Parathyroid adenoma (tissue), 2 donors: Measurements from ENCODE around the gene BCL11A.

Experiments
- H2AFZ ChIP-seq: fragments of 300-600 bp; sonication (generic); one replicate; pipeline ENCODE4 v1.7.0; 2017; ENCODE audit warnings: antibody characterized with exemption, mild to moderate bottlenecking
- H3K27ac ChIP-seq: fragments of 300-600 bp; sonication (generic); one replicate; pipeline ENCODE4 v1.7.0; 2017
- H3K27me3 ChIP-seq: fragments of 300-600 bp; sonication (generic); one replicate; pipeline ENCODE4 v1.7.0; 2017; ENCODE audit warnings: low read length; ENCODE audit not compliant: control insufficient read depth, insufficient read depth
- H3K36me3 ChIP-seq: fragments of 300-600 bp; sonication (generic); one replicate; pipeline ENCODE4 v1.7.0; 2017; ENCODE audit warnings: low read length; ENCODE audit not compliant: control insufficient read depth, insufficient read depth
- H3K4me1 ChIP-seq: fragments of 300-600 bp; sonication (generic); one replicate; pipeline ENCODE4 v1.7.0; 2017; ENCODE audit warnings: control low read depth
- H3K4me2 ChIP-seq: fragments of 300-600 bp; sonication (generic); one replicate; pipeline ENCODE4 v1.7.0; 2017; ENCODE audit warnings: low read length
- H3K4me3 ChIP-seq: fragments of 300-600 bp; sonication (generic); one replicate; pipeline ENCODE4 v1.7.0; 2017; ENCODE audit warnings: low read depth, low read length
- H3K79me2 ChIP-seq: fragments of 300-600 bp; sonication (generic); one replicate; pipeline ENCODE4 v1.7.0; 2017; ENCODE audit warnings: control low read depth
- H3K9ac ChIP-seq: fragments of 300-600 bp; sonication (generic); one replicate; pipeline ENCODE4 v1.7.0; 2017; ENCODE audit warnings: mild to moderate bottlenecking
- H3K9me3 ChIP-seq: fragments of 300-600 bp; sonication (generic); one replicate; pipeline ENCODE4 v1.7.0; 2017; ENCODE audit warnings: low read length; ENCODE audit not compliant: control insufficient read depth
- TF ChIP-seq, protein P1 (sequence below): fragments of 300-600 bp; sonication (generic); IDR thresholded peaks from one replicate; pipeline ENCODE4 v1.7.0; 2017; ENCODE audit warnings: antibody characterized with exemption, mild to moderate bottlenecking
- donor health status: primary hyperparathyroidism.

BCL11A gene

DNA sequence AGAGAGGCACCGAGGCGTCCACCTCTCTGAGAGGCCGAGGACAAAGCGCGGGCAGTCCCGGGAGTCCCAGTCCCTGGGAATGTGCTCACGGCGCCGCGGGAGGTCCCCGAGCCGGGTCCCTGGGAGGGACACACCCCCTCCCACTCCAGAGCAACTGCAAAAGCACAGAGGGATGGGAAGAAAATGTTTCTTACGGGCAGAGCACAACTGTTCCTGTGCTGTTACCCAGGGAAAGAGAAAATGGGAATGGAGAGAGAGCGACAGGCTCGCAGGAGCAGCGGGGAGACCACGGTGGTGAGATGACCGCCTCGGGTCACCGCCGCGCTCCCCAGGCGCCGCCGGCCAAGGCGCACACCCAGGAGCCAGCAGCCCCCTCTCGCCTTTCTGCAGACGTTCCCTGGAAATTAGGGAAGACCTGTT lies 1.2 kb upstream of the BCL11A start:
- H3K36me3 ChIP-seq, result no peaks in the 10 kb centered on the region
- no peaks in the 10 kb centered on the region for H3K9me3 ChIP-seq
- H3K79me2 ChIP-seq, result no peaks in the 10 kb centered on the region
- H3K9ac ChIP-seq, result no peak overlapping the region
- H3K27ac ChIP-seq, result no peak overlapping the region
- peak overlapping the region; percentile 72 for H3K4me3 ChIP-seq
- no peaks in the 10 kb centered on the region for H3K27me3 ChIP-seq
- H2AFZ ChIP-seq, result peak overlapping the region; percentile 79
- TF ChIP-seq, protein P1, sequence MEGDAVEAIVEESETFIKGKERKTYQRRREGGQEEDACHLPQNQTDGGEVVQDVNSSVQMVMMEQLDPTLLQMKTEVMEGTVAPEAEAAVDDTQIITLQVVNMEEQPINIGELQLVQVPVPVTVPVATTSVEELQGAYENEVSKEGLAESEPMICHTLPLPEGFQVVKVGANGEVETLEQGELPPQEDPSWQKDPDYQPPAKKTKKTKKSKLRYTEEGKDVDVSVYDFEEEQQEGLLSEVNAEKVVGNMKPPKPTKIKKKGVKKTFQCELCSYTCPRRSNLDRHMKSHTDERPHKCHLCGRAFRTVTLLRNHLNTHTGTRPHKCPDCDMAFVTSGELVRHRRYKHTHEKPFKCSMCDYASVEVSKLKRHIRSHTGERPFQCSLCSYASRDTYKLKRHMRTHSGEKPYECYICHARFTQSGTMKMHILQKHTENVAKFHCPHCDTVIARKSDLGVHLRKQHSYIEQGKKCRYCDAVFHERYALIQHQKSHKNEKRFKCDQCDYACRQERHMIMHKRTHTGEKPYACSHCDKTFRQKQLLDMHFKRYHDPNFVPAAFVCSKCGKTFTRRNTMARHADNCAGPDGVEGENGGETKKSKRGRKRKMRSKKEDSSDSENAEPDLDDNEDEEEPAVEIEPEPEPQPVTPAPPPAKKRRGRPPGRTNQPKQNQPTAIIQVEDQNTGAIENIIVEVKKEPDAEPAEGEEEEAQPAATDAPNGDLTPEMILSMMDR, result no peak
- no peaks in the 10 kb centered on the region for H3K4me1 ChIP-seq
- peak overlapping the region; percentile 96 for H3K4me2 ChIP-seq

DNA sequence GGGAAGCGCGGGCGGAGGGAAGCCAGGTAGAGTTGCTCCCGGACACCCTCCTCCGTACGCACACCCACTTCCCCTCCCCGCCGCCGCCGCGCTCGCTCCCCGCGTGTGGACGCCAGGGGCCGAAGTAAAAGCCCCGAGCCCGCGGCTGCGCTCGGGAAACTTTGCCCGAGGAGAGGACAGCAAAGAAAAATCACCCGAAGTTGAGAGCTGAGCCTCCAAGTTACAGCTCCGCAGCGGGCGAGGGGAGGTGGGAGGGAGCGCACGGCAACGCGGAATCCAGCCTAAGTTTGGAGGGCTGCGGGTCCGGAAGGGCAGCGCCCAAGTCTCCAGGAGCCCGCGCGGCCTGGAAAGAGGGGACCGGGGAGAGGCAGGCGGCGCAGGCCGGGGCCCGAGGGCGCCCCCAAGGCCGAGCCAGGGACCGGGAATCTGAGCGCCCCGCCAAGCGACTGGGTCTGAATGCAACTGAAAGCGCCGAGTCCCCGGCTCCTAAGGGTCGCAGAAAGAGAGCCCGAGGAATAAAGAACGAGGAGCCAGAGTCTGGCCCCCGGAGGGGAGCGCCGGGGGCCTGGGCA lies 706 bp upstream of the BCL11A start:
- Histone ChIP-seq H3K4me1 (no peaks in the 10 kb centered on the region), H3K27me3 (no peaks in the 10 kb centered on the region), H3K36me3 (no peaks in the 10 kb centered on the region), H3K4me3 (peak overlapping the region; percentile 72), H3K4me2 (peak overlapping the region; percentile 96), H2AFZ (peak overlapping the region; percentile 79), H3K79me2 (no peaks in the 10 kb centered on the region), H3K27ac (no peak overlapping the region), H3K9me3 (no peaks in the 10 kb centered on the region), H3K9ac (no peak overlapping the region)
- TF ChIP-seq, protein P1, result no peak

DNA sequence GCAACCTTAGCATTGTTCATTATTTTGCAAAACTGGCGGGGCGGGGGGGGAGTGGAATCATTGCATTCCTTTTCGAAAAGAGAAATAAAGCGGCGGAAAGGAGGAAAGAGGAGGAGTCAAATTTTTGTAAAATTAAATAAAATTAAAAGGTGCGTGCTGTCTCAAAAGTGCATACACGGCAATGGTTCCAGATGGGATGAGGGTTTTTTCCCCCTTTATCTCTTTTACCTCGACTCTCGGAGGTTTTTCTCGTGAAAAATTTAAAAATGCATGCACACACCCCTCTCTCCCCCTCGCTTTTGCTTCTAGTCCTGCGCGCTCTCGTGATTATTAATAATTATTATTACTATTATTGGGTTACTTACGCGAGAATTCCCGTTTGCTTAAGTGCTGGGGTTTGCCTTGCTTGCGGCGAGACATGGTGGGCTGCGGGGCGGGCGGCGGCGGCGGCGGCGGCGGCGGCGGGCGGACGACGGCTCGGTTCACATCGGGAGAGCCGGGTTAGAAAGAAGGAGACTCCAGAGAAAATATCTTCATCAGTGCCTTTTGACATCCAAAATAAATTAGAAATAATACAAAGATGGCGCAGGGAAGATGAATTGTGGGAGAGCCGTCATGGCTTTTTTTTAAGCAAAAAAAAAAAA lies 481 bp downstream of the BCL11A start:
- H3K4me1 ChIP-seq, result no peaks in the 10 kb centered on the region
- H3K9ac ChIP-seq, result no peak overlapping the region
- H3K36me3 ChIP-seq, result no peaks in the 10 kb centered on the region

DNA sequence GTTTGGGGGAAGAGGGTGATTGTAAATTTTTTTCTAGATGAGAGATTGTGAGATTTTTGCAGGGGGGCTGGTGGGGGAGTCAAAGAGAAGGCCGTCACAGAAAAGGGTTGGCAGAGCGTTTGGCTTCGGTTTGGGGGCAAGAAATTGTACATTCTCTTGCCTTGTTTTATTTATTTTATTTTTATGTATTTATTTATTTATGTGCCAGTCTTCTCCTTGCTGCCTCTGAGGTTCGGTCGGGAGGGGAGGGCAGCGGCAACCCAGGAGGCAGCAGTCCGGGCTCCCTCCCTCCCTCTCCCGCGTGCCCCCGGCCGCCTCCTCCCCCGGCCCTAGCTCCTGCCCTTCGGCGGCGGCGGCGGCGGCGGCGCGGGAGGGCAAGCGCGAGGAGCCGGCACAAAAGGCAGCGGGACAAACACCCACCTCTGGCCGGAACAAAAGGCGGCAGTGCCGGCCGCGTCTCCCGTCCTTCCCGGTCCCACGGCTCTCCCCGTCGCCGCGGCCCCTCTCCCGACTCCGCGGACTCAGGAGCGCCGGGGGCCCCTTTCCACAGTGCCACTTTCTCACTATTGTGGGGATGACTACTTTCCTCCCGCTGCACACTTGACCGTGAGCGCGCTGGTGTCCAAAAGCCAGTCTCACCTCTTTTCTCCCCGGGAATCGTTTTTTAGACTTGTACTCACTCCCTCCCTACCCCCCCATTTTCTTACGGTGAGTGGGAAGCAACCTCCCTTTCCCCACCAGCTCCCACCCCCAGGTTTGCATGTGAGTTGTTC lies 1.2 kb downstream of the BCL11A start:
- H3K36me3 ChIP-seq, result no peaks in the 10 kb centered on the region

More for the DNA sequence above, 481 bp downstream of the BCL11A start:
- no peaks in the 10 kb centered on the region for H3K9me3 ChIP-seq
- no peak overlapping the region for H3K27ac ChIP-seq
- peak overlapping the region; percentile 72 for H3K4me3 ChIP-seq
- TF ChIP-seq, protein P1, result no peak
- peak overlapping the region; percentile 49 for H2AFZ ChIP-seq
- H3K79me2 ChIP-seq, result no peaks in the 10 kb centered on the region
- no peaks in the 10 kb centered on the region for H3K27me3 ChIP-seq
- peak overlapping the region; percentile 53 for H3K4me2 ChIP-seq

More for the DNA sequence above, 1.2 kb downstream of the BCL11A start:
- H3K27me3 ChIP-seq, result no peaks in the 10 kb centered on the region
- H2AFZ ChIP-seq, result no peak overlapping the region
- no peaks in the 10 kb centered on the region for H3K79me2 ChIP-seq
- no peak overlapping the region for H3K9ac ChIP-seq
- no peaks in the 10 kb centered on the region for H3K9me3 ChIP-seq
- peak overlapping the region; percentile 72 for H3K4me3 ChIP-seq
- H3K4me2 ChIP-seq, result peak overlapping the region; percentile 53
- no peak overlapping the region for H3K27ac ChIP-seq
- H3K4me1 ChIP-seq, result no peaks in the 10 kb centered on the region
- TF ChIP-seq, protein P1, result no peak
